A549 (cell line): Measurements from ENCODE around the gene VDR.

ENCODE experiments used
- ATOH8 ChIP-seq: fragments of 250-450 bp; sonication (Bioruptor Pico); IDR thresholded peaks from 2 replicates; pipeline ENCODE4 v1.5.0; 2020; ENCODE audit warnings: low read depth, mild to moderate bottlenecking, moderate library complexity
- CEBPB ChIP-seq, 2 experiments: fragments of >200 bp in 1 of 2; sonication (Bioruptor Twin) in 1 of 2; formaldehyde crosslinking in 1 of 2; IDR thresholded peaks; 2 replicates each; pipeline ENCODE4 v1.6.1; 2012 to 2016
- CHD4 ChIP-seq: fragments of 200-600 bp; sonication (generic); IDR thresholded peaks from 2 replicates; pipeline ENCODE4 v1.6.1; 2016; ENCODE audit warnings: antibody characterized with exemption, mild to moderate bottlenecking, borderline replicate concordance
- CTCF ChIP-seq: fragments of >200 bp; sonication (Bioruptor Twin); formaldehyde crosslinking; IDR thresholded peaks from 3 replicates; pipeline ENCODE4 v1.5.1; 2016
- HDAC2 ChIP-seq: fragments of 200-600 bp; sonication (generic); IDR thresholded peaks from 2 replicates; pipeline ENCODE4 v1.6.1; 2016
- HEYL ChIP-seq: fragments of 250-450 bp; sonication (Bioruptor Pico); IDR thresholded peaks from 2 replicates; pipeline ENCODE4 v1.8.0; 2021; ENCODE audit warnings: mild to moderate bottlenecking, moderate library complexity
- KDM5A ChIP-seq: fragments of 200-600 bp; sonication (generic); IDR thresholded peaks from 2 replicates; pipeline ENCODE4 v1.6.1; 2016; ENCODE audit warnings: antibody characterized with exemption, mild to moderate bottlenecking
- NR3C1 ChIP-seq: fragments of >200 bp; sonication (Bioruptor Twin); formaldehyde crosslinking; IDR thresholded peaks from 3 replicates; pipeline ENCODE4 v1.6.1; 2017
- POLR2A ChIP-seq: IDR thresholded peaks from 2 replicates; pipeline ENCODE4 v1.6.1; 2012; ENCODE audit warnings: mild to moderate bottlenecking, low read length
- RAD21 ChIP-seq, 2 experiments: fragments of >200 bp in 1 of 2; sonication (Bioruptor Twin) in 1 of 2; formaldehyde crosslinking in 1 of 2; IDR thresholded peaks in 1 of 2; conservative IDR thresholded peaks in 1 of 2; 2 replicates in 1 of 2; 3 replicates in 1 of 2; pipeline ENCODE4 v1.6.1; 2012 to 2018; ENCODE audit warnings: inconsistent platforms in 1 of 2
- SMC3 ChIP-seq: fragments of >200 bp; sonication (Bioruptor Twin); formaldehyde crosslinking; IDR thresholded peaks from 3 replicates; pipeline ENCODE4 v1.6.1; 2018; ENCODE audit warnings: inconsistent platforms
- TP53 ChIP-seq: fragments of 250-450 bp; sonication (Bioruptor Pico); IDR thresholded peaks from 2 replicates; pipeline ENCODE4 v1.5.0; 2021; ENCODE audit warnings: mild to moderate bottlenecking, moderate library complexity
- ZFP36 ChIP-seq: fragments of 450-650 bp; IDR thresholded peaks from 2 replicates; pipeline ENCODE4 v1.6.1; 2014; ENCODE audit warnings: borderline replicate concordance; ENCODE audit not compliant: partially characterized antibody
- TF ChIP-seq, protein P1 (sequence below): fragments of >200 bp; sonication (Bioruptor Twin); formaldehyde crosslinking; IDR thresholded peaks from 3 replicates; pipeline ENCODE4 v1.6.1; 2016

GRCh38 chr12:47863467-47863866, 41.3 kb downstream of the VDR start:
- TF ChIP-seq SMC3 (no peak), CHD4 (no peak), CTCF (no peak), POLR2A (no peak), NR3C1 (no peak), HEYL (CRISPR knock-in tag) (no peak), CEBPB (IDR thresholded peaks at IDR 0.05) (no peak), ZFP36 (no peak), TP53 (CRISPR knock-in tag) (no peak), HDAC2 (no peak), KDM5A (no peak), RAD21 (conservative IDR thresholded peaks at IDR 0.05 in 1 of 2, IDR thresholded peaks at IDR 0.05 in 1 of 2) (no peak), ATOH8 (CRISPR knock-in tag) (no peak)
- TF ChIP-seq, protein P1, sequence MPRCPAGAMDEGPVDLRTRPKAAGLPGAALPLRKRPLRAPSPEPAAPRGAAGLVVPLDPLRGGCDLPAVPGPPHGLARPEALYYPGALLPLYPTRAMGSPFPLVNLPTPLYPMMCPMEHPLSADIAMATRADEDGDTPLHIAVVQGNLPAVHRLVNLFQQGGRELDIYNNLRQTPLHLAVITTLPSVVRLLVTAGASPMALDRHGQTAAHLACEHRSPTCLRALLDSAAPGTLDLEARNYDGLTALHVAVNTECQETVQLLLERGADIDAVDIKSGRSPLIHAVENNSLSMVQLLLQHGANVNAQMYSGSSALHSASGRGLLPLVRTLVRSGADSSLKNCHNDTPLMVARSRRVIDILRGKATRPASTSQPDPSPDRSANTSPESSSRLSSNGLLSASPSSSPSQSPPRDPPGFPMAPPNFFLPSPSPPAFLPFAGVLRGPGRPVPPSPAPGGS = no peak
